ENCODE data around the gene OR7C1. TPM values are rescaled to one million over a fixed set of nuclear protein-coding genes. Genes with fewer than 3 reads are reported as not detected.

The OR7C1 gene
- total RNA-seq, 1 experiment from 2014 or later, result not detected

GRCh38 chr19:14764401-14764800, 70.6 kb downstream of the OR7C1 start (continued):
- TF ChIP-seq AFF4 (CRISPR knock-in tag; IDR thresholded peaks at IDR 0.05; ENCODE audit: borderline replicate concordance), result no peak
- TF ChIP-seq, protein P1, sequence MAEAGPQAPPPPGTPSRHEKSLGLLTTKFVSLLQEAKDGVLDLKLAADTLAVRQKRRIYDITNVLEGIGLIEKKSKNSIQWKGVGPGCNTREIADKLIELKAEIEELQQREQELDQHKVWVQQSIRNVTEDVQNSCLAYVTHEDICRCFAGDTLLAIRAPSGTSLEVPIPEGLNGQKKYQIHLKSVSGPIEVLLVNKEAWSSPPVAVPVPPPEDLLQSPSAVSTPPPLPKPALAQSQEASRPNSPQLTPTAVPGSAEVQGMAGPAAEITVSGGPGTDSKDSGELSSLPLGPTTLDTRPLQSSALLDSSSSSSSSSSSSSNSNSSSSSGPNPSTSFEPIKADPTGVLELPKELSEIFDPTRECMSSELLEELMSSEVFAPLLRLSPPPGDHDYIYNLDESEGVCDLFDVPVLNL (CRISPR knock-in tag; IDR thresholded peaks at IDR 0.05; ENCODE audit: borderline replicate concordance, low read depth), result no peak
- TF ChIP-seq CBFB (CRISPR knock-in tag; IDR thresholded peaks at IDR 0.05; ENCODE audit: low read depth), result no peak
- TF ChIP-seq, protein P2, sequence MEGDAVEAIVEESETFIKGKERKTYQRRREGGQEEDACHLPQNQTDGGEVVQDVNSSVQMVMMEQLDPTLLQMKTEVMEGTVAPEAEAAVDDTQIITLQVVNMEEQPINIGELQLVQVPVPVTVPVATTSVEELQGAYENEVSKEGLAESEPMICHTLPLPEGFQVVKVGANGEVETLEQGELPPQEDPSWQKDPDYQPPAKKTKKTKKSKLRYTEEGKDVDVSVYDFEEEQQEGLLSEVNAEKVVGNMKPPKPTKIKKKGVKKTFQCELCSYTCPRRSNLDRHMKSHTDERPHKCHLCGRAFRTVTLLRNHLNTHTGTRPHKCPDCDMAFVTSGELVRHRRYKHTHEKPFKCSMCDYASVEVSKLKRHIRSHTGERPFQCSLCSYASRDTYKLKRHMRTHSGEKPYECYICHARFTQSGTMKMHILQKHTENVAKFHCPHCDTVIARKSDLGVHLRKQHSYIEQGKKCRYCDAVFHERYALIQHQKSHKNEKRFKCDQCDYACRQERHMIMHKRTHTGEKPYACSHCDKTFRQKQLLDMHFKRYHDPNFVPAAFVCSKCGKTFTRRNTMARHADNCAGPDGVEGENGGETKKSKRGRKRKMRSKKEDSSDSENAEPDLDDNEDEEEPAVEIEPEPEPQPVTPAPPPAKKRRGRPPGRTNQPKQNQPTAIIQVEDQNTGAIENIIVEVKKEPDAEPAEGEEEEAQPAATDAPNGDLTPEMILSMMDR (IDR thresholded peaks at IDR 0.05), result no peak
- TF ChIP-seq ZNF138 (CRISPR knock-in tag; conservative IDR thresholded peaks at IDR 0.05), result no peak
- TF ChIP-seq SOX15 (CRISPR knock-in tag; IDR thresholded peaks at IDR 0.05), result no peak
- TF ChIP-seq E2F5 (CRISPR knock-in tag; IDR thresholded peaks at IDR 0.05), result no peak
- no peak for TF ChIP-seq ZNF425 (CRISPR knock-in tag; conservative IDR thresholded peaks at IDR 0.05)
- TF ChIP-seq ERG (CRISPR knock-in tag; IDR thresholded peaks at IDR 0.05), result no peak
- TF ChIP-seq CREM (CRISPR knock-in tag; IDR thresholded peaks at IDR 0.05), result no peak
- no peak for TF ChIP-seq NFYB (CRISPR knock-in tag; conservative IDR thresholded peaks at IDR 0.05; ENCODE audit: low read depth)
- TF ChIP-seq, protein P3, sequence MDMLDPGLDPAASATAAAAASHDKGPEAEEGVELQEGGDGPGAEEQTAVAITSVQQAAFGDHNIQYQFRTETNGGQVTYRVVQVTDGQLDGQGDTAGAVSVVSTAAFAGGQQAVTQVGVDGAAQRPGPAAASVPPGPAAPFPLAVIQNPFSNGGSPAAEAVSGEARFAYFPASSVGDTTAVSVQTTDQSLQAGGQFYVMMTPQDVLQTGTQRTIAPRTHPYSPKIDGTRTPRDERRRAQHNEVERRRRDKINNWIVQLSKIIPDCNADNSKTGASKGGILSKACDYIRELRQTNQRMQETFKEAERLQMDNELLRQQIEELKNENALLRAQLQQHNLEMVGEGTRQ (CRISPR knock-in tag; IDR thresholded peaks at IDR 0.05), result no peak

GRCh38 chr19:14763497-14764145, 71.4 kb downstream of the OR7C1 start:
- no peak overlapping the region for H3K4me3 Mint-ChIP-seq
- no peak overlapping the region for H3K27ac Mint-ChIP-seq
- no peak for TF ChIP-seq PREB (CRISPR knock-in tag; IDR thresholded peaks at IDR 0.05; ENCODE audit: borderline replicate concordance)
- no peak for TF ChIP-seq ZNF512 (CRISPR knock-in tag; IDR thresholded peaks at IDR 0.05; ENCODE audit: borderline replicate concordance)
- no peak for TF ChIP-seq JAZF1 (CRISPR knock-in tag; IDR thresholded peaks at IDR 0.05)
- TF ChIP-seq ZNF263 (CRISPR knock-in tag; IDR thresholded peaks at IDR 0.05; ENCODE audit: low read depth), result no peak
- TF ChIP-seq GRHL2 (CRISPR knock-in tag; IDR thresholded peaks at IDR 0.05; ENCODE audit: insufficient replicate concordance, severe bottlenecking), result no peak
- peaks cover 6% of the 10 kb centered on the region for H3K9me3 Mint-ChIP-seq
- peaks cover 13% of the 10 kb centered on the region for H3K4me1 Mint-ChIP-seq
- ATAC-seq, result no peak
- no peak for DNase-seq (ENCODE audit: low spot score)
- peaks cover 3% of the 10 kb centered on the region for H3K27me3 Mint-ChIP-seq (ENCODE audit: low read depth)
- CTCF ChIA-PET, result no interaction called here
- peaks cover 28% of the 10 kb centered on the region for H3K36me3 Mint-ChIP-seq
- POLR2A ChIA-PET, result no interaction called here

Data from WTC11 (cell line).